ENCODE data around the gene RELL1.
A peak's percentile ranks its signal among the peaks of the same experiment; 100 is the strongest.

RELL1 gene

GRCh38 chr4:37686373-37687193 is at the start of gene RELL1:
RELL1 (minus strand) TSS chr4:37686376; CDS start chr4:37686287, 89 bp downstream.
- peak; percentile 98 to 99 for DNase-seq (ENCODE audit: low read depth in 2 of 2)

GRCh38 chr4:37735578-37735977 is 49.4 kb upstream of the RELL1 start:
- DNase-seq (ENCODE audit: low read depth in 2 of 2), result no peak

GRCh38 chr4:37734989-37735388 is 48.8 kb upstream of the RELL1 start:
- DNase-seq (ENCODE audit: low read depth in 2 of 2), result no peak

GRCh38 chr4:37733240-37733867 is 47.2 kb upstream of the RELL1 start:
- DNase-seq (ENCODE audit: low read depth in 2 of 2), result no peak

GRCh38 chr4:37732526-37733186 is 46.5 kb upstream of the RELL1 start:
- DNase-seq (ENCODE audit: low read depth in 2 of 2), result no peak

GRCh38 chr4:37729649-37730004 is 43.5 kb upstream of the RELL1 start:
- no peak for DNase-seq (ENCODE audit: low read depth in 2 of 2)

GRCh38 chr4:37728064-37728463 is 41.9 kb upstream of the RELL1 start:
- DNase-seq (ENCODE audit: low read depth in 2 of 2), result no peak

- no peak for DNase-seq (ENCODE audit: low read depth in 2 of 2)
Measured at GRCh38 chr4:37727635-37728034, 41.5 kb upstream of the RELL1 start.

GRCh38 chr4:37726666-37727065 is 40.5 kb upstream of the RELL1 start:
- no peak for DNase-seq (ENCODE audit: low read depth in 2 of 2)

GRCh38 chr4:37725718-37726117 is 39.5 kb upstream of the RELL1 start:
- no peak for DNase-seq (ENCODE audit: low read depth in 2 of 2)

- no peak for DNase-seq (ENCODE audit: low read depth in 2 of 2)
Measured at GRCh38 chr4:37723067-37723466, 36.9 kb upstream of the RELL1 start.

- no peak for DNase-seq (ENCODE audit: low read depth in 2 of 2)
Measured at GRCh38 chr4:37721995-37722638, 35.9 kb upstream of the RELL1 start.

GRCh38 chr4:37719021-37719420 is 32.8 kb upstream of the RELL1 start:
- no peak for DNase-seq (ENCODE audit: low read depth in 2 of 2)

GRCh38 chr4:37717576-37717975 is 31.4 kb upstream of the RELL1 start:
- no peak for DNase-seq (ENCODE audit: low read depth in 2 of 2)

GRCh38 chr4:37715889-37716402 is 29.8 kb upstream of the RELL1 start:
- no peak for DNase-seq (ENCODE audit: low read depth in 2 of 2)

- DNase-seq (ENCODE audit: low read depth in 2 of 2), result no peak
Measured at GRCh38 chr4:37710491-37710890, 24.3 kb upstream of the RELL1 start.

GRCh38 chr4:37706032-37706431 is 19.9 kb upstream of the RELL1 start:
- DNase-seq (ENCODE audit: low read depth in 2 of 2), result no peak

- DNase-seq (ENCODE audit: low read depth in 2 of 2), result no peak
Measured at GRCh38 chr4:37705571-37705970, 19.4 kb upstream of the RELL1 start.

- no peak for DNase-seq (ENCODE audit: low read depth in 2 of 2)
Measured at GRCh38 chr4:37699868-37700481, 13.8 kb upstream of the RELL1 start.

- no peak for DNase-seq (ENCODE audit: low read depth in 2 of 2)
Measured at GRCh38 chr4:37697566-37697965, 11.4 kb upstream of the RELL1 start.

GRCh38 chr4:37693450-37694190 is 7.4 kb upstream of the RELL1 start:
- no peak for DNase-seq (ENCODE audit: low read depth in 2 of 2)
